ENCODE data around the gene CD101. TPM values are rescaled to one million over a fixed set of nuclear protein-coding genes. Genes with fewer than 3 reads are reported as not detected.

CD101 gene
- total and polyA plus RNA-seq, 2 experiments from 2014 or later: 1.2 to 1.3 TPM

DNA sequence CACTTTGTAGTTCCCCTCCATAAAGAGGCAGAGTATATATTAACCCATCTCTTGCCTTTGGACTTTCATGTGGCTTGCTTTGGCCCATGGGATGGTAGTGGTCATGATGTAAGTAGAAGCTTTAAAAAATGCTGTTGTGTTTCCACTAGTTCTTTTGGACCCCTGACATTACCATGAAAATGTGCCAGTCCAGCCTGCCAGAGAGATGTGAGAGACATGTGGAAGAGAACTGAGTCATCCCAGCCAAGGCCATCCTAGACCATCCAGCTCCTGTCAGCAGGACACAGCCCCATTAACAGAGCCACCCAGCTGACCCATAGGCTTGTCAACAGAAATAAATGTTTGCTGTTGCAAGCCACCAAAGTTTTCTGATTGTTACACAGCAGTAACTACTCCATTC lies 3.9 kb upstream of the CD101 start (continued):
- TF ChIP-seq, protein P1, sequence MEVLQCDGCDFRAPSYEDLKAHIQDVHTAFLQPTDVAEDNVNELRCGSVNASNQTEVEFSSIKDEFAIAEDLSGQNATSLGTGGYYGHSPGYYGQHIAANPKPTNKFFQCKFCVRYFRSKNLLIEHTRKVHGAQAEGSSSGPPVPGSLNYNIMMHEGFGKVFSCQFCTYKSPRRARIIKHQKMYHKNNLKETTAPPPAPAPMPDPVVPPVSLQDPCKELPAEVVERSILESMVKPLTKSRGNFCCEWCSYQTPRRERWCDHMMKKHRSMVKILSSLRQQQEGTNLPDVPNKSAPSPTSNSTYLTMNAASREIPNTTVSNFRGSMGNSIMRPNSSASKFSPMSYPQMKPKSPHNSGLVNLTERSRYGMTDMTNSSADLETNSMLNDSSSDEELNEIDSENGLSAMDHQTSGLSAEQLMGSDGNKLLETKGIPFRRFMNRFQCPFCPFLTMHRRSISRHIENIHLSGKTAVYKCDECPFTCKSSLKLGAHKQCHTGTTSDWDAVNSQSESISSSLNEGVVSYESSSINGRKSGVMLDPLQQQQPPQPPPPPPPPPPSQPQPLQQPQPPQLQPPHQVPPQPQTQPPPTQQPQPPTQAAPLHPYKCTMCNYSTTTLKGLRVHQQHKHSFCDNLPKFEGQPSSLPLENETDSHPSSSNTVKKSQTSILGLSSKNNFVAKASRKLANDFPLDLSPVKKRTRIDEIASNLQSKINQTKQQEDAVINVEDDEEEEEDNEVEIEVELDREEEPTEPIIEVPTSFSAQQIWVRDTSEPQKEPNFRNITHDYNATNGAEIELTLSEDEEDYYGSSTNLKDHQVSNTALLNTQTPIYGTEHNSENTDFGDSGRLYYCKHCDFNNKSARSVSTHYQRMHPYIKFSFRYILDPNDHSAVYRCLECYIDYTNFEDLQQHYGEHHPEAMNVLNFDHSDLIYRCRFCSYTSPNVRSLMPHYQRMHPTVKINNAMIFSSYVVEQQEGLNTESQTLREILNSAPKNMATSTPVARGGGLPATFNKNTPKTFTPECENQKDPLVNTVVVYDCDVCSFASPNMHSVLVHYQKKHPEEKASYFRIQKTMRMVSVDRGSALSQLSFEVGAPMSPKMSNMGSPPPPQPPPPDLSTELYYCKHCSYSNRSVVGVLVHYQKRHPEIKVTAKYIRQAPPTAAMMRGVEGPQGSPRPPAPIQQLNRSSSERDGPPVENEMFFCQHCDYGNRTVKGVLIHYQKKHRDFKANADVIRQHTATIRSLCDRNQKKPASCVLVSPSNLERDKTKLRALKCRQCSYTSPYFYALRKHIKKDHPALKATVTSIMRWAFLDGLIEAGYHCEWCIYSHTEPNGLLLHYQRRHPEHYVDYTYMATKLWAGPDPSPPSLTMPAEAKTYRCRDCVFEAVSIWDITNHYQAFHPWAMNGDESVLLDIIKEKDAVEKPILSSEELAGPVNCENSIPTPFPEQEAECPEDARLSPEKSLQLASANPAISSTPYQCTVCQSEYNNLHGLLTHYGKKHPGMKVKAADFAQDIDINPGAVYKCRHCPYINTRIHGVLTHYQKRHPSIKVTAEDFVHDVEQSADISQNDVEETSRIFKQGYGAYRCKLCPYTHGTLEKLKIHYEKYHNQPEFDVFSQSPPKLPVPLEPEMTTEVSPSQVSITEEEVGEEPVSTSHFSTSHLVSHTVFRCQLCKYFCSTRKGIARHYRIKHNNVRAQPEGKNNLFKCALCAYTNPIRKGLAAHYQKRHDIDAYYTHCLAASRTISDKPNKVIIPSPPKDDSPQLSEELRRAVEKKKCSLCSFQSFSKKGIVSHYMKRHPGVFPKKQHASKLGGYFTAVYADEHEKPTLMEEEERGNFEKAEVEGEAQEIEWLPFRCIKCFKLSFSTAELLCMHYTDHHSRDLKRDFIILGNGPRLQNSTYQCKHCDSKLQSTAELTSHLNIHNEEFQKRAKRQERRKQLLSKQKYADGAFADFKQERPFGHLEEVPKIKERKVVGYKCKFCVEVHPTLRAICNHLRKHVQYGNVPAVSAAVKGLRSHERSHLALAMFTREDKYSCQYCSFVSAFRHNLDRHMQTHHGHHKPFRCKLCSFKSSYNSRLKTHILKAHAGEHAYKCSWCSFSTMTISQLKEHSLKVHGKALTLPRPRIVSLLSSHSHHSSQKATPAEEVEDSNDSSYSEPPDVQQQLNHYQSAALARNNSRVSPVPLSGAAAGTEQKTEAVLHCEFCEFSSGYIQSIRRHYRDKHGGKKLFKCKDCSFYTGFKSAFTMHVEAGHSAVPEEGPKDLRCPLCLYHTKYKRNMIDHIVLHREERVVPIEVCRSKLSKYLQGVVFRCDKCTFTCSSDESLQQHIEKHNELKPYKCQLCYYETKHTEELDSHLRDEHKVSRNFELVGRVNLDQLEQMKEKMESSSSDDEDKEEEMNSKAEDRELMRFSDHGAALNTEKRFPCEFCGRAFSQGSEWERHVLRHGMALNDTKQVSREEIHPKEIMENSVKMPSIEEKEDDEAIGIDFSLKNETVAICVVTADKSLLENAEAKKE (CRISPR knock-in tag; IDR thresholded peaks at IDR 0.05): no peak
- no peak for TF ChIP-seq ZNF331 (CRISPR knock-in tag; IDR thresholded peaks at IDR 0.05; ENCODE audit: low read depth)
- TF ChIP-seq, protein P2, sequence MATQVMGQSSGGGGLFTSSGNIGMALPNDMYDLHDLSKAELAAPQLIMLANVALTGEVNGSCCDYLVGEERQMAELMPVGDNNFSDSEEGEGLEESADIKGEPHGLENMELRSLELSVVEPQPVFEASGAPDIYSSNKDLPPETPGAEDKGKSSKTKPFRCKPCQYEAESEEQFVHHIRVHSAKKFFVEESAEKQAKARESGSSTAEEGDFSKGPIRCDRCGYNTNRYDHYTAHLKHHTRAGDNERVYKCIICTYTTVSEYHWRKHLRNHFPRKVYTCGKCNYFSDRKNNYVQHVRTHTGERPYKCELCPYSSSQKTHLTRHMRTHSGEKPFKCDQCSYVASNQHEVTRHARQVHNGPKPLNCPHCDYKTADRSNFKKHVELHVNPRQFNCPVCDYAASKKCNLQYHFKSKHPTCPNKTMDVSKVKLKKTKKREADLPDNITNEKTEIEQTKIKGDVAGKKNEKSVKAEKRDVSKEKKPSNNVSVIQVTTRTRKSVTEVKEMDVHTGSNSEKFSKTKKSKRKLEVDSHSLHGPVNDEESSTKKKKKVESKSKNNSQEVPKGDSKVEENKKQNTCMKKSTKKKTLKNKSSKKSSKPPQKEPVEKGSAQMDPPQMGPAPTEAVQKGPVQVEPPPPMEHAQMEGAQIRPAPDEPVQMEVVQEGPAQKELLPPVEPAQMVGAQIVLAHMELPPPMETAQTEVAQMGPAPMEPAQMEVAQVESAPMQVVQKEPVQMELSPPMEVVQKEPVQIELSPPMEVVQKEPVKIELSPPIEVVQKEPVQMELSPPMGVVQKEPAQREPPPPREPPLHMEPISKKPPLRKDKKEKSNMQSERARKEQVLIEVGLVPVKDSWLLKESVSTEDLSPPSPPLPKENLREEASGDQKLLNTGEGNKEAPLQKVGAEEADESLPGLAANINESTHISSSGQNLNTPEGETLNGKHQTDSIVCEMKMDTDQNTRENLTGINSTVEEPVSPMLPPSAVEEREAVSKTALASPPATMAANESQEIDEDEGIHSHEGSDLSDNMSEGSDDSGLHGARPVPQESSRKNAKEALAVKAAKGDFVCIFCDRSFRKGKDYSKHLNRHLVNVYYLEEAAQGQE (IDR thresholded peaks at IDR 0.05; ENCODE audit: unreplicated experiment): no peak

DNA sequence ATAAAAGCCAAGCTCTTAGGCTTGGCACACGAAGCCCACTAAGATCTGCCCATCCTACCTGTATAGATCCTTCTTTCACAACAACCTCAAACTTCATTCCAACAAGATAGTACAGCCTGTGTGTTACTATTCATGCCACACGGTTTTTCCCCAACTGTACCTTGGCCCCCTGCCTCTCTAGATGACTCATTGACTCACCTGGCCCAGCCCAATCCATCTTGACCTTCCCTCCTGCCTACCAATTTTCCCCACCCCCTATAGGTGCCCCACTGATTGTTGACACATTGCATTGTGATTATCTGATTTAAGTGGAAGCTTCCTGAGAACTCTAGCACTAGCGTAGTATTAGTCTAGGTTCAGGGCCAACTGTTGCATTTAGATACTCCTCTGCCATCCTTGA lies 2.0 kb upstream of the CD101 start:
- H3K79me2 ChIP-seq (replicated peaks; ENCODE audit: insufficient read depth): no peaks in the 10 kb centered on the region
- H4K20me1 ChIP-seq (replicated peaks; ENCODE audit: insufficient read depth): no peaks in the 10 kb centered on the region
- DNase-seq (ENCODE audit: low spot score) (no peak), ATAC-seq (no peak)
- H3K4me3 Mint-ChIP-seq: no peak overlapping the region
- H3K4me3 ChIP-seq: no peak overlapping the region
- no peaks in the 10 kb centered on the region for H3K36me3 ChIP-seq (ENCODE audit: insufficient read depth)
- H3K9me2 ChIP-seq (ENCODE audit: insufficient read depth): peaks cover 10% of the 10 kb centered on the region; the same call in 1 of the 2 replicates
- no peak overlapping the region for H3K4me2 ChIP-seq
- H3F3A ChIP-seq (replicated peaks; ENCODE audit: low read depth): no peaks in the 10 kb centered on the region
- H3K27me3 Mint-ChIP-seq (ENCODE audit: insufficient read depth, low read depth, poor library complexity): no peaks in the 10 kb centered on the region
- H3K27ac Mint-ChIP-seq: peak overlapping the region; percentile 32; the same call in 1 of the 2 replicates
- H3K9me3 Mint-ChIP-seq: no peaks in the 10 kb centered on the region; the same call in 2 of the 3 replicates
- H3K36me3 Mint-ChIP-seq (ENCODE audit: low read depth): no peaks in the 10 kb centered on the region; the same call in 2 of the 3 replicates
- H3K27me3 ChIP-seq (ENCODE audit: insufficient read depth): no peaks in the 10 kb centered on the region
- TF ChIP-seq ZNF331 (CRISPR knock-in tag; IDR thresholded peaks at IDR 0.05; ENCODE audit: low read depth): no peak
- peaks cover 27% of the 10 kb centered on the region for H3K4me1 Mint-ChIP-seq
- no peak overlapping the region for H2AFZ ChIP-seq
- H3K27ac ChIP-seq (ENCODE audit: low read depth): no peak overlapping the region
- H3K4me1 ChIP-seq (ENCODE audit: insufficient read depth): peaks cover 16% of the 10 kb centered on the region

All from GM23338 (cell line).